Kidney capillary endothelial cell (primary cell): ENCODE results near the gene CCDC150.
"Not testable (repeated sequence)": the region's sequence is repeated elsewhere in the genome, so short reads cannot be mapped to it uniquely, and the experiment has no call there.

Experiments
- DNase-seq: peaks from one replicate; pipeline ENCODE4 v3.0.0-alpha.2; 2018; ENCODE audit warnings: low spot score

CCDC150 gene

GRCh38 chr2:196639180-196640030 is at the start of gene CCDC150:
Gene CCDC150 (plus strand): TSS chr2:196639715. CDS start chr2:196639767, 52 bp downstream.
- peak; percentile 91 for DNase-seq

GRCh38 chr2:196590286-196590685 is 49.2 kb upstream of the CCDC150 start:
- no peak for DNase-seq

GRCh38 chr2:196591004-196591403 is 48.5 kb upstream of the CCDC150 start:
- DNase-seq: no peak

GRCh38 chr2:196591621-196592022 is 47.9 kb upstream of the CCDC150 start:
- no peak for DNase-seq

- peak; percentile 28 for DNase-seq
These were observed 47.1 kb upstream of the CCDC150 start for GRCh38 chr2:196592331-196592910.

- DNase-seq: peak; percentile 36
These were observed 46.3 kb upstream of the CCDC150 start, which contains the start of gene HECW2 for GRCh38 chr2:196592911-196593881. Gene HECW2 (minus strand): TSS chr2:196593554.

- no peak for DNase-seq
These were observed 45.4 kb upstream of the CCDC150 start for GRCh38 chr2:196594158-196594557.

- DNase-seq: no peak
These were observed 42.0 kb upstream of the CCDC150 start for GRCh38 chr2:196597531-196597930.

GRCh38 chr2:196598412-196598811 is 41.1 kb upstream of the CCDC150 start:
- no peak for DNase-seq

GRCh38 chr2:196598846-196599245 is 40.7 kb upstream of the CCDC150 start:
- DNase-seq: no peak

GRCh38 chr2:196601430-196602306 is 37.8 kb upstream of the CCDC150 start:
- DNase-seq: peak; percentile 79

GRCh38 chr2:196604196-196604595 is 35.3 kb upstream of the CCDC150 start:
- DNase-seq: no peak

- peak; percentile 56 for DNase-seq
These were observed 33.0 kb upstream of the CCDC150 start for GRCh38 chr2:196606516-196606915.

GRCh38 chr2:196607073-196607472 is 32.4 kb upstream of the CCDC150 start:
- no peak for DNase-seq

GRCh38 chr2:196607896-196608295 is 31.6 kb upstream of the CCDC150 start:
- not testable (repeated sequence) for DNase-seq

- no peak for DNase-seq
These were observed 29.7 kb upstream of the CCDC150 start for GRCh38 chr2:196609806-196610205.

GRCh38 chr2:196610796-196611195 is 28.7 kb upstream of the CCDC150 start:
- no peak for DNase-seq

GRCh38 chr2:196613302-196613701 is 26.2 kb upstream of the CCDC150 start:
- DNase-seq: no peak

GRCh38 chr2:196617430-196617829 is 22.1 kb upstream of the CCDC150 start:
- DNase-seq: no peak

GRCh38 chr2:196618661-196619060 is 20.9 kb upstream of the CCDC150 start:
- DNase-seq: no peak

GRCh38 chr2:196630531-196630930 is 9.0 kb upstream of the CCDC150 start:
- no peak for DNase-seq
